Ecto neural progenitor cell (in vitro differentiated cells): Measurements from ENCODE around the gene FAM120B.

Source experiments
- DNase-seq: peaks from one replicate; pipeline ENCODE4 v3.0.0-alpha.2; 2018; ENCODE audit warnings: low spot score

The FAM120B gene

DNA sequence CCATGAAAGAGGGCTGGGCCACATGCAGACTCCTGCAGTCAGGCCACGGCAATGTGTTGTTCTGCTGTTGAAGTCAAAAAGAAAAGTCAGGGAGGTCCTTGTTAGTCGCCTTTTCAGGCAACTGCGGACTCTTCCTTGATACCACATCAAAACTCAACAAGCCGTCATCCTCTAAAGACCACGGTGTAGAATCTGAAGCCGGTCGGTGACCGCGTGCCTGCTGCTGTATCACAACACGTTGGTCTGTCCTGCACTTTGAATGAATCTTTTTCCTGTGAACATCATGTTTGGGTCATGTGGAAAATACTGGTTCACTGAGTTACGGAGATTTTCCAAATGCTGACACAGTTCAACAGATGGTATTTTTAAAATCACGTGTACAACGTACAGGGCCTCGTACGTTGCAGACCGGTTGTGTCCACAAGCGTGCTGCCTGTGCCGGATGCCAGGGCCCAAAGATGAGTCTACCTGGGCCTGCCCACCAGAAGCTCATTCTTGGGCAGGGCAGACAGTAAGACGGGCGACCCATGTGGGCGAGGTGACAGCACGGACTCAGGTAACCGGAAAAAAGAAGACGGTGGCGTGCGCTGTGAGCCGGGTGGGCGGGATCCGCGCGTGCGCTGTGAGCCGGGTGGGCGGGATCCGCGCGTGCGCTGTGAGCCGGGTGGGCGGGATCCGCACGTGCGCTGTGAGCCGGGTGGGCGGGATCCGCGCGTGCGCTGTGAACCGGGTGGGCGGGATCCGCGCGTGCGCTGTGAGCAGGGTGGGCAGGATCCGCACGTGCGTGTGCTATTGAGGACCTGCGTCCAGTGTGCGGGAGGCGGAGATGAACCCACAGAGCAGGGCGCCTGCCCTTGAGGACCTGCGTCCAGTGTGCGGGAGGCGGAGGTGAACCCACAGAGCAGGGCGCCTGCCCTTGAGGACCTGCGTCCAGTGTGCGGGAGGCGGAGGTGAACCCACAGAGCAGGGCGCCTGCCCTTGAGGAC, 114.5 kb downstream of the FAM120B start:
- DNase-seq, result no peak

DNA sequence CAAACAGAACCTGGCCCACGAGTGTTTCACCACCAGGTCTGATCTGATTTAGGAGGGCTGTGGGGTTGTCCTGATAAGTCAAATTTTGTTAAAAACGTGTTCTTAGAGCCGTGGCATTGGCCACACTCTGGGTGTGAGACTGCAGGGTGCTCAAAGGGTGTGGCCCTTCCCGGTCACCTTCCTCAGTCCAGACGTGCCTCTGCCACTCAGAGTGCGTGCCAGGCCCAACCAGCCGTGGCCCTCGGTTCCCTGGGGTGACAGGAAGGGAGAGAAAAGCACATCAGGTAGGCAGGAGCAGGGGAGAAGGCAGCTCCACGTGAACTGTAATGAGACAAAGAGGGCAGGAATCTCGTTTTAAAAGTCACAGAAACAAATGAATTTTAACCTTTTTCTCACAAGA, 115.4 kb downstream of the FAM120B start:
- DNase-seq, result no peak

DNA sequence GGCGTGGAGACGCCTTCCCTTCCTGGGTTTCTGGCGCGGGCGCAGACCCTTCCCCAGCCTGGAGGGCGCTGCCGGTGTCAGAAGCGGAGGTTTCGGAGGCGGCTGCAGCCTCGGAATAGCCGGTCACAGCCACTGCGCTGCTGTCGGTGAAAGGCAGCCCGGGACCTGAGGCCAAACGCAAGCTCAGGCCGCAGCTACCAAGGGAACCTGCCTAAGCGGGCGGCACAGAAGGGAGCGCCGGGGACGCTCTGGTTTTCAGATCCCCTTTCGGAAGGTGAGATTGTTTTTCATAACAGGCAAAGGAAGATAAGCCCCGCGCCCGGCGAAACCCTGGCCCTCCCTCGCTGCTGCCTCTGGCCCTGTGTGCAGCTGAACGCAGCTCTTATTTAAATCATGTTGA, 116.5 kb downstream of the FAM120B start:
- DNase-seq, result peak; percentile 74

DNA sequence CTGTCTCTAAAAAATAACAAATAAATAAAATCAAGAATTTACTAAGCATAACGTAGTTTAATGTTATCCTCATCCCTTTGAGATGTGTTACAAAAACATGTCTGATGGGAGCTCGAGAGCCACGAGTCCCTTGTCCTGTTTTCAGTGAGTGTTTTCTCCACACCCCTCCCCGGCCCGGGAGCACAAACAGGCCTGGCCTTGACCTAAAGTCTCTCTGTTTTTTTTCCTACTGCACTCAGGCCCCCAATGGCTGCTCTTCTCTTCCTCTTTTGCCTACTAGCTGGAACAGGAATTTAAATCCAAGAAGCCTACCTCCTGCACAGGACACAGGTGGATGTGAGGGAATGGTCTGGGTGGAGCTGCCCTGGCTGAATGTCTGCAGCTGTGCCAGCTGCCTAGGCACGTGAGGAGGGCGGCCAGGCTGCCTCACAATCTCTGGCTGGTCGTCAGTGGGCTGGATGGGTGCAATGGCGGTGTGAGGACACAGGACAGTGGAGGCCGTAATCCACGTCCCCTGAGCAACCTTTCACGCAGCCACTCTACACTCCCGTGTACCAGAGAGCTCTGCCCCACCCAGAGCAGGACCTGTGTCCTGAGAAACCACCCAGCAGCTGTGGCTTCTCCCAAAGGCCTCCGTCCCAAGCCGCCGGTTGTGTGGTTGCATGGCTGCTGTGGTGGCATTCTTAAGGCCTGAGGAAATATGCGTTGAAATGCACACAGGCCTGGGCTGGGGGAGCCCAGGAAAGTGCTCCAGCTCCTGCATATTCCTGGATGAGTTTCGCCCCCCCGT, 117.5 kb downstream of the FAM120B start:
- DNase-seq, result no peak

DNA sequence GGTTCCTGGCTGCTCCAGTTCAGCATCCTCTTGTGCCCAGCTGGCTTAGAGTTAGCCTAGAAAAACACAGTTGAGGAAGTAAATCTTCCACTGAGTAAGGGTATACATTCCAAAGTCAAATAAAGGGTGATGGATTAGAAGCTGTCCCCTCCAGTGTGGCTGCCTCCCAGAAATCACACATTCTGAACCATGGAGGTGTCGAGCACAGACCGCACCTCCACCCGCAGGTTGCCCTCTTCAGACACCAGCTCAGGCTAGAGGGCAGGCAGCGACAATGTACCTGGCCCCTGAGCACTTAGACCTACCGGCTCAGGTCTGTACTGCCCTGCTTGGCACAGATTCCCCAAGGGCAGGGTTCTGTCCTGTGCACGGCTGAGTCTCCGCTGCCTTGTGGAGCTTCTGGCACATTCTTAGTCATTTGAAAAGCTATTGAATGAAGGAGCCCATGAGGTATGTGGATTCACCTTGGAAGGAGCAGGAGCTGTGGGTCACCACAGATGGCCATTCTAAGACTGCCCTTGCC, 118.1 kb downstream of the FAM120B start:
- DNase-seq, result no peak

DNA sequence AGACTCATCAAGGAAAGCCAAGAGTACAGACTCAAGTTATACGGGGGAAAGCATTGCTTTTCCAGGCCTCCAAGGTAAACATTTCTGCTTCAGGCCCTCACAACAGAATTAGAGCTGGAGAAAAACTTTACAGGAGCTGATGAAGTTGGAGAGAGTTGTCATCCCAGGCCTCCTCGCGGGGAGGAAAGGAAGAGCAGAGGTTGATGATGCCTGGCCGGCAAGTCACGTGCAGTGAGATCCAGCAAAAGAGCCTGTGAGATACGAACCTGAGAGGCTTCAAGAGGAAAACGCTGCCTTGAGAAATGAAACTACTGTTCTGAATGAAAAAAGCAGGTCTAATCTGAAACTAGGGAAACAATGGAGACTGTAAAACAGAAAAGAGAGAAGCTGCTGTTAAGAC, 122.9 kb downstream of the FAM120B start:
- no peak for DNase-seq

DNA sequence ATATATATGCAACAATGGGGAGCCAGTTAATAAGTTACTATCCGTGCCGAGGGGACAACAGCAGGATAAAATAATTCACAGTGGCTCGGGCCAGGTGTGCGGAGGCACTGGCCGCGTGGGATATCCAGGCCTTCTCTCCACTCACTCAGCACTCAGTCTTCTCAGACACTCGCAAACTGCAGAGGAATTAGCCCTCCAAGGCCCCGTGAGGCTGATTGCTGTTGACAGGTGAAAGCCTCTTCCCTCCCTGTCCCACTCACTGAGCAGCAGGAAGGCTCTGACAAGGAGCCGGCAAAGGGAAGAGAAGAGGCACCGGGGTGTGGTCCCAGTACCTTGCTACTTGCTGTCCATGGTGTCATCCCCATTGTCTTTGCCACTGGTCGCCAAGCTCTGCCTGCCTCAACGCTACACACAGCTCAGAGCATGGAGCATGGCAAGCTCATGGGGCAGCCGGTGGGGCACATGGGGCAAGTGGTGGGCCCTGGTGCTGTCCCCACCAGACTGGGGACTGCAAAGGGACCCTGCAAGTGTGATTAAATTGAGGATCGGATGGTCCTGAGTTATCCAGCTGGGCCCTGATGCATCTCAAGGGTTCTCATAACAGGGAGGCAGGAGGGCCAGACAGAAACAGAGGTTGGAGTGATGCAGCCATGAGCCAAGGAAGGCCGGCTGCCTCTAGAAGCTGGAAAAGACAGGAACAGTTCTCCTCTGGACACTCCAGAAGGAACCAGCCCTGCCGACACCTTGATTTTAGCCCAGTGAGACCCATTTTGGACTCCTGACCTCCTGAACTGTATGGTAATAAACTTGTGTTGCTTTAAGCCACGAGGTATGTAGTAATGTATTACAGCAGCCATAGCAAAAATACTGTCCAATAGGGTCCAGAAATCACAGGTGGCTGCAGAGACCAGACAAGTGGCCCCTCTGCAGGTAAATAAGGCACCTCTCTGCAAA, 126.9 kb downstream of the FAM120B start:
- DNase-seq, result no peak

DNA sequence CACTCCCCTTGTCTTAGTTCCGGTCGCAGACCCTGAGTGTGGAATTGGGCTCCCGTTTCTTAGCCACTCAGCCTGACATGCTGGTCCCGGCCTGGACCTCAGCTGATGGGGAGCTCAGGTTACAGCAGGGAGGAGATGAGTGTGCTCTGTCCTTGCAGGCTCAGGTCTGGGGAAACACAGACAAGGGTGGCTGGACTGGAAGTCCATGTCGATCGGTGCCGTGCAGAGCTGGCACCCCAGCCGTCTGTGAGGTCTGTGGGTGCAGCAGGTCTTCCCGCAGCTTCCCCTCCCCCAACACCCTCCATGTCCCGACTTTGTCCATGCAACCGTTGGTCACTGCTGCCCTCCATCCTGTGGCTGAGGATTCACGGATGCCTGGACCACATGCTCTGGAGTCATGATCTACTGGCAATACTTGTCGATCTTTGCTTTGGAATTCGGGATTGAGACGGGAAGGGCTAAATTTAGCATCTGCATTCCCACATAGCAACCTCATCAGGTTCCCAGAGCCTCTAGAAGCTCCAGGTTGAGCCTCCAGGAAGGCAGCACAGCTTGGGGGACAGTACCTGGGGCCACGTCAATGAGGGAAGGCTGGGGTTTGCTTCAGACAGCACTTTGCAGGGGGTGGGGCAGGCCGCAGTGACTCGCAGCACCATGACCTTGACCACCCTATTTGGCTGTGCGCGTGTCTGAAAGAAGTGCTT, 127.7 kb downstream of the FAM120B start:
- no peak for DNase-seq

DNA sequence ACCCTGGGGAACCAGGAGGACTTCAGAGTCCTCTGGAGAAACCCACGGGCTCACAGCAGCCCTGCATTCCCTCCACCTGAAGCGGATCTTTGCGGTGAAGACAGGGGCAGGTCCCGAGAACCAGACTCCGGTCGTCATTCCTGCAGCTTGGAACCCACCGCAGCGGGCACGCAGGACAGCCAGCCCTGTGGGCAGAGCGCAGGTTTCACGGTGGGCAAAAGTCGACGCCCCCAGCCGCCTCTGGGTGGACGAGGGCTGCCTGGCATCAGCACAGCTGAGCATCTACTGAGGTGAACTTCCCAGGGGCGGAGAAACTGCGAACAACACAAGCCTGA, 128.2 kb downstream of the FAM120B start:
- DNase-seq, result no peak

DNA sequence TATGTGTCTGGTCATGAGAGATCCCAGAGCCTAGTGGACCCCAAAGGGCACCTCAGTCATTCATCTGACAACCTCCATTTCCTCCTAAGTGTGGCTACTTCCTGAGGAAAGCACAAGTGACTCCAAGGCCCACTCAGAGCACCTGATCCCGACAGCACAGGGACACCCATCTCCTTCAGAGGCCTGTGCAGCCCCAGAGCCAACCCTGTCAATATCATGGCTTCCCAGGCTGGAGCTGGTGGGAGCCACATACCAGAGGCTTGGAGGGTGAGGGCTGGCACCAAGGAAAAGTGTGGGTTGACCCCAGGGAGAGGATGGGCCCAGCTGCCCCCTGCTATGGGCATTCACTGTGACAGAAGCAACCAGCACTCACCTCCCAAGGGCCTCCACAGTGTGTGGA, 129.2 kb downstream of the FAM120B start:
- DNase-seq, result no peak

DNA sequence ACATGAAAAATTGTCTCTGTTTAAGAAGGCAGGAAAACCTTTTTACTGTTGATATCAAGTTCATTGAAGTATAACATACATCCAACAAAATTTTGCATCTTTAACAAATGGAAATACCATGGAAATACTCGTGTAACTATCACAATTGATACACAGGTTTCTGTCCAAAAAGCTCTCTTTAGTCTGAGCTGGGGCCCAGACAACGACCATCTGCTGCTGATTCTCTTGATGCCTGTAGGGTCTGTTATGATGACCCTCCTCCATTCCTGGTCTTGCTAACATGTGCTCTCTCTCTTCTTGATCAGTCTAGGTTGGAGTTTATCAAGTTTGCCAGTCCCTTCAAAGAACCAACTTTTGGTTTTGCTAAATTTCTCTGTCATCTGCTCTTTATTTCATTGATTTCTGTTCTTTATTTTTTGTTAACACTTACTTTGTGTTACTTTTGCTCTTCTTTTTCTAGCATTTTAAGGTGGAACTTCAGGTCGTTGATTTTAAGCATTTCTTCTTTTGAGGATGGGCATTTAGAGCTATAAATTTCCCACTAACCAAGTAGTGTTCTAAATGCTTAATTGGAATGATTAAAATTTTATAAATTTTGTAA, 129.8 kb downstream of the FAM120B start:
- no peak for DNase-seq

DNA sequence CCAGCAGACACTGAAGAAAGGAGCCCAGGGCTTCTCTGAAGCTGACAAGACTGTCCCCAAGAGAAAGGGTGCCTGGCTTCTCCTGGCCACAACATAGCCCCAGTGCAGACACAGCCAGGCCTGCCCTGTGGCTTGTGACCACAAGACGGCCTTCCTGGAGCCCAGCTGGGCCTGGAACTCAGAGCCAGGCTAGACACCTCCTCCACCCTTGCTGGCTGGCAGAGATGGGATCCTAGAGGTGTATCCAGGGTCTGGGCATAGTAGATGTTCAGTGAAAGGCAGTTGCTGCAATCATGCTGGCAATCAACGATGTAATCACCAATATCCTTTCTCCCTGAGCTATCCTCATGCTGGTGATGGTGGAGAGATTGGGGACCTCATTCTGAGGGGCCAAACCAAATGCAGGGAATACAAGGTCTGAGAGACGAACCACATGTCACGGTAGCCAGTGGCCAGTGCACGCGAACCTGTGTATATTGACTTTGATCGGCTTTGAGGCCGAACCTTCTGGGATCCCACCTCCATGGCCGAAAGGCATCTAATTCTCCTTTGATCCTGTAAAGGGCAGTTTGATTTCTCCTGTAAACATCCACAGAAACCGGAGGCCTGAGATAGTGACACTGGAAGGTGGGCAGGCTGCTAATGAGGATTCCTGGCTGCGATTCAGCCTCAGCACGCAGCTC, 131.3 kb downstream of the FAM120B start:
- peak; percentile 49 for DNase-seq

DNA sequence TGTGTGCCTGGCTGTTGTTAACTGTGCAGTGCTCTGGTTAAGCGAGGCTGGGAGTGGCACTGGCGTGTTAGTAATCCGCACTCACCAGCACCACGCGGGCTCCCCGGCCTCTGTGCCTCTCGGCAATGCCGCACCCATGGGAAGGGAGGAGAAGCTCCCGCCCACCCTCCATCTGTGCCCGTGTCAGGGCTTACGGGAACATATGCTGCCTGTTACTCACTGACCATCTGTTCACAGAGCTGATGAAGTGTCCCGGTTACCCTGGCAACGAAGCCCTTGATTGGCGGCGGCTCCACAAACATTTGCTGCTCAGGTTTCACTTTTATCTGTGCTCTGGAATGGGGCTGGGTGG, 131.8 kb downstream of the FAM120B start:
- peak; percentile 92 for DNase-seq

DNA sequence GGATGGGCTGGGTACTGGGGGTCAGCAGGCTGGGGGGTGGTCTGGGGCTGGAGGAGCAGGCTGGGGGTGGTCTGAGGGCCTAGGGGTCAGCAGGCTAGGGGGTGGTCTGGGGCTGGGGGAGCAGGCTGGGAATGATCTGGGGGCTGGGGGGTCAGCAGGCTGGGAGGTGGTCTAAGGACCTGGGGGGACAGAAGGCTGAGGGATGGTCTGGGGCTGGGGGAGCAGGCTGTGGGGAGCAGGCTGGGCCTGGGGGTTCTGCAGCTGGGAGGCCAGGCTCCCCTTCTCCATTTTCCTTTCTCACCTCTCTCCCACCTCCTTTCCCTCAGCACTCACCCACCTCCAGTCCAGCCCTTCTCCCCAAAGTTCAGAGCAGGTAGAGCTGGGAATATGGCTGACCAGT, 132.3 kb downstream of the FAM120B start:
- DNase-seq, result no peak

DNA sequence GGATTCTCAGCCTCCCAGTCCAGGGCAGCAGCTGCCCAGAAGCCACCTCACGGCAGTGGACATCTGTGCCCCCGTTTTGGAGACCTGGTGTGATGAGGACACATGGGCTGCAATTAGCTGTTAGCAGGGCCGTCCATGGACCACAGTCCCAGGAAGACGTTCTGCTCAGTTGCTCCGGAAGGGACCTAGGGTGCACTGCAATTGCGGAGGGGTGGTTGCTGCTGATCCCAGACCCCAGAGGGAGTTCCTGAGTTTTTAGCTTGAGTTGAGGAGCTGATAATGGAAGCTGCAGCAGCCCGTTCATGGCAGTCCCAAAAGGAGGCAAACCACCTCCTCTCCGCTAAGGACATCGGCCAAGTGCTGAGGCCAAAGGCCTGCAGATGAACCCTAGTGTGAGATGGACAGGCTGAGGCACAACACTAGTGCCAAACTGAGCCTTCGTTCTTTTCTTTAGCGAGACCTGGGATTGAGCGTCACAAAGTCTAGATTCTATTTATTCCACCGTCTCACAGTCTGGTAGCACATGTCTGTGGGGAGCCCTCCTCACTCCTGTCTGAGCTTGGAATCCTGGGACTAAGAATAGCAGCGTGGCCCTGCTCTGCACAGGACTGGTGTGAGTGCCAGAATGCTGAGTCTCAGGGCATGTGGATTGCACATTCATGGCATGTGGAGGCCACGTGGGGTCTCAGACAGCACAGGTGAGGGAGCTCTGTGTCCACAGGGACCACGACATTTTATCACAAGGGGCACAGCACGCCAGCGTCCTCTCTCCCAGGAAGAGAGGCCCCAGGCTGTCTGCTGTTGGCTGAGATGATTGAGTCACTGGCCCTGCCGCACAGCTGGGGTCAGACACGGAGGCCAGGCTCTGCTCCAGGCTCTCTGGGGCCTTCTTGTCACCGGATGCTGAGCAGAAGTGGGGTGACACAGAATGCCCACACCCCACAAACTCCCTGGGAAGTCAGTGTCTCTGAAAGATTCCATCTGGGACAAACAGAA, 133.1 kb downstream of the FAM120B start:
- peak; percentile 47 for DNase-seq

DNA sequence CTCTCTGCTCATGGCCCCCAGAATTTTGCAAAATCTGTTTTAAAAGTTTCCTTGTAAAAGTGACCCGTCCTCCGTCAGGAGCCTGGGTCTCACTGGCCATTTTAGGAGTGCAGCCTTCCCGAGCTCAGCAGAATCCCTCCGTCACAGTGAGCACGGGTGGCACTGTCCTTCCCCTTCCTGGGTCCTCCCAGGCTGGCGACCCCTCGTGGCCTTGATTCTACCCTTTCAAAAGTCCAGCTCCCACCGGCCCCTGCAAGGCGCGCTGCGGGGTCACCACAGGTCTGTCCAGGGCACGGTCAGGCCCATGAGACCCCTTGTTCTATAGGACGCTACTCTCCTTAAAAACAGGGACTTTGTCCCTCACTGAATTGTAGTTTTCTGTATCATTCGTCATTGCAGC, 133.9 kb downstream of the FAM120B start:
- peak; percentile 52 for DNase-seq

DNA sequence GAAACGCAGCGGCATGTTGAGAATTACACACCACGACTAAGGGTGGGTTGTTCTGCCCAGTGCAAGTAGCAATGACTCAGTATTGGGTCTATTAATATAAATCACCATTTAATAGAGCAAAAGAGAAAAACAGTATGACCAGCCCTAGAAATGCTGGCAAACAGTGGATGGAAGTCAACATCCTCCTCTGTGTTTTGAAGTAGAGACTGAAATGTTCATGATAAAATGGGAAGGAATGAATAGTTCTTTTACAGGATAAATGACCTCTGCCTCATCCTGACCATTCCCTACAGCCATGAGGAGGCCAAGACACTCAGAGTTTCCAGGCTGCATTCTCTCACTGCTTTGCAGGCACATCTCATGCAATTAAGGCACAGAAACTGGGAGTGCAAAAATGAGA, 134.8 kb downstream of the FAM120B start:
- DNase-seq, result no peak

DNA sequence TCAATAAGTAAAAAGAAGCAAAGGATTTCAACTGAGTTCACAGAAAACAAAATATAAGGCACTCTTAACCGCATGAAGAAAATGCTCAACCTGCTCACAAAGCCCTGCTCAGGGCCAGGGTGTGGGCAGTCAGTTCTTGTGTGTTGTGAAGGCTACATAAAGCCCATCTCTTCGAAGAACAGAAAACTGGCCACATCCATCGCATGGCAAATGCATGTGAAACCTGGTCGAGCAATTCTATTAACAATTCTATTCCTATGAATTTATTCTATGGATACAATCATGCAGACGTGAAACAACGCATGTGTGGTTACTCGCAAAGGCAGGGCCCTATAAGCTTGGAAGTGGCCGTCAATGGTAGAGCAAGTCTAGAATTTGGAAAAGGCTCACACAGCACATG, 136.0 kb downstream of the FAM120B start:
- no peak for DNase-seq

DNA sequence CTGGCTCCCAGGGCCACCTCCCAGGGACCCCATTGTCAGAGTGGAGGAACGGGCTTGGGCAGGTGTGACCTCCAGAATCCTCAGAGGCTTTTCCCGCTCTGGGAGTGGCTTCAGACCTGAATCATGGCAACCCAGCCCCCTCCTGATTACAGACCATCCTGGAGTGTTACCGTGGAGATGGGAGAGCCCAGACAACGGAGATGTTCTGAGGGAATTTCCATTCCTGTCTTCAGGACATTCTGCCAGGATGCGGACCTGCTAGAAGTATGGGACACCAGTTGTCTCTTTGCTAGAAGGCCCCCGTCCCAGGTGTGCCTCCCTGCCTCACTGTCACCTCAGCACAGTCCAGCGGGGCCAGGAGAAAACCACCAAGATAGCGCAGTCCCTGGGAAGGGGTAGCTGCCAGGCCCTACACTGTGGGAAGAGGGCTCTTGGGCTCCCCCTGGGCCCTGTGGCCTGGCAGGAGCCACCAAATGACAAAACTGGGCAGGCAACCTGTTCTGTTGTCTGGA, 136.6 kb downstream of the FAM120B start:
- peak; percentile 55 for DNase-seq
